Left ventricle myocardium inferior (tissue), 1 donor: ENCODE data around the gene SIN3A. TPM values are rescaled to one million over a fixed set of nuclear protein-coding genes. Genes with fewer than 3 reads are reported as not detected.
"Not testable (repeated sequence)": the region's sequence is repeated elsewhere in the genome, so short reads cannot be mapped to it uniquely, and the experiment has no call there.

Source experiments
- DNase-seq: peaks from one replicate; pipeline ENCODE4 v3.0.0-alpha.2; 2020
- H3K27ac ChIP-seq: fragments of 200-600 bp; replicated peaks from 2 replicates; pipeline ENCODE4 v1.8.0; 2021
- H3K27me3 ChIP-seq: fragments of 200-600 bp; 2 replicates; pipeline ENCODE4 v1.8.0; 2021; ENCODE audit warnings: low read depth
- H3K36me3 ChIP-seq: fragments of 200-600 bp; 2 replicates; pipeline ENCODE4 v1.8.0; 2021
- H3K4me1 ChIP-seq: fragments of 200-600 bp; 2 replicates; pipeline ENCODE4 v1.8.0; 2021
- H3K4me3 ChIP-seq: fragments of 200-600 bp; 2 replicates; pipeline ENCODE4 v1.8.0; 2021; ENCODE audit warnings: mild to moderate bottlenecking, moderate library complexity
- H3K9me3 ChIP-seq: fragments of 200-600 bp; replicated peaks from 2 replicates; pipeline ENCODE4 v1.8.0; 2021
- CTCF ChIP-seq: fragments of 200-600 bp; IDR thresholded peaks from 2 replicates; pipeline ENCODE4 v1.8.0; 2021; ENCODE audit warnings: antibody characterized with exemption, mild to moderate bottlenecking, borderline replicate concordance
- intact Hi-C: fragments of 100-400 bp; cut with micrococcal nuclease; formaldehyde crosslinking; loops from one replicate; pipeline ENCODE4 v1.11.0; 2022
- total RNA-seq: library from RNA; stranded (reverse); fragmentation: NEBNext Ultra II Directional; extraction: Animal tissue kit (Norgen Biotek cat#: 25700); gene quantifications from one replicate; pipeline ENCODE4 v1.2.1, GENCODE V29; 2021
- donor health status: DM: no; HTN: yes; CAD: no; lungs with severe emphysema.

Gene SIN3A
- total RNA-seq, 1 donor from 2014 or later, result 28.0 TPM

- DNase-seq, result no peak
Observed at GRCh38 chr15:75353604-75354003, 97.9 kb downstream of the SIN3A start.

GRCh38 chr15:75352186-75353080, 99.1 kb downstream of the SIN3A start:
- Histone ChIP-seq H3K4me3 (no peak overlapping the region), H3K36me3 (peaks cover 27% of the 10 kb centered on the region), H3K27ac (no peak overlapping the region), H3K9me3 (no peaks in the 10 kb centered on the region), H3K4me1 (peaks cover 18% of the 10 kb centered on the region), H3K27me3 (no peaks in the 10 kb centered on the region)
- intact Hi-C loops, result no loop called here
- no peak for DNase-seq
- no peak for TF ChIP-seq CTCF

More at GRCh38 chr15:75353604-75354003, 97.9 kb downstream of the SIN3A start:
- intact Hi-C loops, result no loop called here
- Histone ChIP-seq H3K4me3 (no peak overlapping the region), H3K4me1 (peaks cover 7% of the 10 kb centered on the region), H3K27me3 (no peaks in the 10 kb centered on the region), H3K9me3 (no peaks in the 10 kb centered on the region), H3K27ac (no peak overlapping the region), H3K36me3 (peaks cover 37% of the 10 kb centered on the region)
- TF ChIP-seq CTCF, result no peak

GRCh38 chr15:75350601-75351361, 100.7 kb downstream of the SIN3A start:
- H3K4me1 ChIP-seq, result peaks cover 32% of the 10 kb centered on the region
- TF ChIP-seq CTCF, result no peak
- H3K27ac ChIP-seq, result no peak overlapping the region
- DNase-seq, result no peak
- peaks cover 11% of the 10 kb centered on the region for H3K36me3 ChIP-seq
- H3K4me3 ChIP-seq, result no peak overlapping the region
- no peaks in the 10 kb centered on the region for H3K9me3 ChIP-seq
- no peaks in the 10 kb centered on the region for H3K27me3 ChIP-seq
- intact Hi-C loops, result no loop called here

- peaks cover 3% of the 10 kb centered on the region for H3K36me3 ChIP-seq
- H3K27me3 ChIP-seq, result no peaks in the 10 kb centered on the region
- intact Hi-C loops, result no loop called here
- no peak for TF ChIP-seq CTCF
- H3K4me3 ChIP-seq, result no peak overlapping the region
- no peaks in the 10 kb centered on the region for H3K9me3 ChIP-seq
- no peak overlapping the region for H3K27ac ChIP-seq
- H3K4me1 ChIP-seq, result peaks cover 32% of the 10 kb centered on the region
- DNase-seq, result no peak
Observed at GRCh38 chr15:75349851-75350588, 101.5 kb downstream of the SIN3A start.

- H3K9me3 ChIP-seq, DNase-seq, intact Hi-C loops, H3K27ac ChIP-seq, H3K36me3 ChIP-seq, H3K27me3 ChIP-seq, H3K4me3 ChIP-seq: not testable (repeated sequence)
- H3K4me1 ChIP-seq, result peaks cover 32% of the 10 kb centered on the region
Observed at GRCh38 chr15:75349351-75349669, 102.2 kb downstream of the SIN3A start.
